AG09319 (cell line): ENCODE measurements around the gene C1orf210.

ENCODE experiments used
- DNase-seq: peaks from one replicate; pipeline ENCODE4 v3.0.0-alpha.2; 2010; ENCODE audit warnings: low read depth; ENCODE audit errors: extremely low read depth
- TF ChIP-seq, protein P1 (sequence below): IDR thresholded peaks from 2 replicates; pipeline ENCODE4 v1.5.1; 2011; ENCODE audit warnings: low read depth, mild to moderate bottlenecking, inconsistent platforms, low read length, moderate library complexity

Gene C1orf210

DNA sequence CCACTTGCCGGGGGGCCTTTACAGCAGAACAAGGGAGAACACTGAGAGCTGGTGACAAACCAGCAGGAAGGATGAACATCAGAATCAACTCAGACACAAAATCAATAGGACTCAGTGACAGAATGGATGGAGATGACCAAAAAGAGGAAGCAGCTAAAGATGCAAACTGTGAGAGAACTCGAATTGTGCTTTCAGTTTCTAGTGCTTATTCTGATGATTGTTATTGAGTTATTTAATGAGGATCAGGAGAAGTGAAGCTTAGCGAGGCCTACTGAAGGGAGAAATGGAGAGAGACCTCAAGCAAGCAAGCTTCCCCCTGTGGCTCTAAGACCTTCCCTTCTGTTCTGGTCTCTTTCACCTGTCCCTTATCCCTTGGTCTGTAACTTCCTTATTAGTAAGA, 45.9 kb downstream of the C1orf210 start:
- TF ChIP-seq, protein P1, sequence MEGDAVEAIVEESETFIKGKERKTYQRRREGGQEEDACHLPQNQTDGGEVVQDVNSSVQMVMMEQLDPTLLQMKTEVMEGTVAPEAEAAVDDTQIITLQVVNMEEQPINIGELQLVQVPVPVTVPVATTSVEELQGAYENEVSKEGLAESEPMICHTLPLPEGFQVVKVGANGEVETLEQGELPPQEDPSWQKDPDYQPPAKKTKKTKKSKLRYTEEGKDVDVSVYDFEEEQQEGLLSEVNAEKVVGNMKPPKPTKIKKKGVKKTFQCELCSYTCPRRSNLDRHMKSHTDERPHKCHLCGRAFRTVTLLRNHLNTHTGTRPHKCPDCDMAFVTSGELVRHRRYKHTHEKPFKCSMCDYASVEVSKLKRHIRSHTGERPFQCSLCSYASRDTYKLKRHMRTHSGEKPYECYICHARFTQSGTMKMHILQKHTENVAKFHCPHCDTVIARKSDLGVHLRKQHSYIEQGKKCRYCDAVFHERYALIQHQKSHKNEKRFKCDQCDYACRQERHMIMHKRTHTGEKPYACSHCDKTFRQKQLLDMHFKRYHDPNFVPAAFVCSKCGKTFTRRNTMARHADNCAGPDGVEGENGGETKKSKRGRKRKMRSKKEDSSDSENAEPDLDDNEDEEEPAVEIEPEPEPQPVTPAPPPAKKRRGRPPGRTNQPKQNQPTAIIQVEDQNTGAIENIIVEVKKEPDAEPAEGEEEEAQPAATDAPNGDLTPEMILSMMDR: no peak
- DNase-seq: no peak

DNA sequence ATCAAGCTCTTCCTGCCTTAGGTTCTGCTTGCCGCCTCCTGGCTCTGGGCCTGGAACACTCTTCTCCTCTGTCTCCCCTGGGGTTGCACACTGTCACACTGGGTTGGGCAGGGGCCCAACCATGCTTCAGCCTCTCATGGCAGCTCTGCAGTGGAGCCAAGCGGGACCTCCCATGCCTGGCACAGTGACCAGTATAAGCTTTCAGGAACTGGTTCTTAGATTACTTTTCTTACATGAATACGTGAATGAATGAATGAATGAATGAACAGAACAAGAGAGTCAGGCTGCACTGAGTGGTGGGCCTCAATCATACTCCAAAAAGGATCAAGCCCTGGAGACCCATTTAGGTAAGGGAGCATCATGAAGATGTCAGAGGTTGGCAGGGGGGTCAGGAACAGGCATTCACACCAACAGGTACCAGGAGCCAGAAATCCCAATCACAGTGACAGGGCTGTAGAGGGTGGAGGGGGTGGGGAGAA, 46.4 kb downstream of the C1orf210 start:
- TF ChIP-seq, protein P1: no peak
- no peak for DNase-seq

DNA sequence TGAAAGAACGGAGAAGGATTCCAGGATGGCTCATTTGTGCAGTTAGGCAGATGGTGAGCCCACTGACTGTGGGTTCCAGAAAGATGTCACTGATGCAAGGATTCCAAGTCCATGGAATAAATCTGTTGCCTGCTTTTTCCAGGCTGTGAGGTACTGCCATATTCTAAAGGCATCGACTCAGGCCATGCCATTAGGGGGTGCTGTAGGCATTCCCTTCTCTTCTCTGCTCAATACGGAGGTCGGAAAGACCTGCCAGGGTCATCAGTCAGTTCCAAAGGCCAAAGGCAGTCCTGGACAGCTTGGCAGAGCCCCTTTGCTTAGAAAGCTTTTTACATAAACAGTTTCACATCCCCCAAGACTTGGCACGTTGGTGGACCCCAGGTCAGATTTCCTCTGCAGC, 47.3 kb downstream of the C1orf210 start:
- no peak for DNase-seq
- TF ChIP-seq, protein P1: peak; percentile 82

DNA sequence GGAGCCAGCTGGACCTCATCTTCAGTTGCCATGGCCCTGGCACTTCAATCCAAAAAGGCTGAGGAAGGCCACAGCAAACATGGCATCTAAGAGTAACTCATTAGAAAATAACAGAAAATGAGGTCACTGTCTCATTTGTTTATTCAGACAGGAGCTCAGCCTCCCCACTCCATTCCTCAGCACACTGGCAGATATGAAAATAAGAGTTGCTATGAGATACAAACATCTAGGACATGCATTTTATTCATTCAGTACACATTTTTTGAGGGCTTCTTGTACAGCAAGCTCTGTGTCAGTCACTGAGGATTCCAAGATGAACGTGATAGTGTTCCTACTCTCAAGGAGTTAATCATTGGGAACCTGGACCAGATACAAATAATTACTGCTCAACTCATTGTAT, 48.3 kb downstream of the C1orf210 start:
- no peak for DNase-seq
- TF ChIP-seq, protein P1: no peak

DNA sequence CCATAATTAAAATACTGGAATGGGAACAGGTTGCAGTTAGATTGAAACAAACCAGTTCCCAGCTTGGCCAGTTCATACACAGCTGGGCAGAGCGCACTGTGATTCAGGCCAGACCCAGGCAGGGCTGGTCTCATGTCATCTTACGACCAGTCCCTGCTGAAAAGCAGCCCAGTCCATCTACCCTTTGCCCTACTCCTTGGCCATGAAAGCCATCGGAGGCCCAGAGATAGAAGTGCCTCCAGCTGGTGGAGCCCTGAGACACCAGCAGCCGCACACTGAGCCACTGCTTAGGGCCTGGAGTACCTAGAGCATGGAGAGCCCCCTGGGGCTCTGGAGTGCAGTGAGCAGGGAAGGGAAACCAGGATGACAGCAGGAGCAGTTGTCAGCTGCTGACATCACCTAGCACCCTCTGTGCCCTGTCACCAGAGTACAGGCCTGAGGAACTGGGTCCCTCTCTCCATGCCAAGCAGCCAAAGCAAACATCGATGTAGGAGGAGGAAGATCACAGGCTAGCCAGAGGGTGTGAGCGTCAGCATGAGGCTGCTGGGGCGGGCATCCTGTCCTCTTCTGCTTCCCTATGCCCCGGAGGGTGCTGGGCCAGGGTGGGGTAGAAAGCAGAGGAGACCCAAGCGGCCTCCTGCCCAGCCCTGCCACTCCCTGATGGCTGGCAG, 49.8 kb downstream of the C1orf210 start:
- TF ChIP-seq, protein P1: no peak
- no peak for DNase-seq

DNA sequence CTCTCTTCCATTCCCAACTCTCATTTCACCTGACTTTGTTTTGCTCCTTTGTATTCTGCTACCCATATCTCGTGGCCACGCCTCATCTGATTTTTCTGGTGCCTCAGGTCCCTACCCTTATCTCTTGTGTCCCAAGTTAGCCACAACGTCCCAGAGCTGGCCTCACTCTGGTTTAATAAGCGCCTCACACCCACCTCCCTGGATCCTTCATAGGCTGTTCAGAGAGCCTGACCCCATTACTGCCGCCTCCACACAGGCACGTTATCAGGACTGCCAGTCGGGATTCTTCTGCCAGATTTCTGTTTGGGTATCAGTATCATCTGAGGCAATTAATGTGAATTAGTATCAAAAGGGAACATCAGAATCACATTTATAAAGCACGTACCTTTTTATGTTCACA, 50.3 kb downstream of the C1orf210 start:
- TF ChIP-seq, protein P1: no peak
- no peak for DNase-seq

DNA sequence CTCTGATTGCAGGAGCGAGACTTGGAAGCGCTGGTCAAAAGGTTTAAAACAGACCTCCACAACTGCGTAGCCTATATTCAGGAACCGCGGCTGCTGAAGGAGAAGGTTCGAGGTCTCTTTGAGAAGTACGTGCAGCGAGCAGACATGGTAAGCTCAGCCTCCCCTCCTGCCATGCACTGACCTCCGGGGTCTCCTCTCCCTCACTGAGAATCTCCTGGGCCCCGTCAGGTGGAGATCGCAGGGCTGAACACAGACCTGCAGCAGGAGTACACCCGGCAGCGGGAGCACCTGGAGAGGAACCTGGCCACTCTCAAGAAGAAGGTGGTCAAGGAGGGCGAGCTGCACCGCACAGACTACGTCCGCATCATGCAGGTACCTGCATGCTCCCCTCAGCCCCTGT, 51.1 kb downstream of the C1orf210 start:
- TF ChIP-seq, protein P1: no peak

More for the DNA sequence above, 51.1 kb downstream of the C1orf210 start:
- DNase-seq: no peak
